Left lung (tissue), 10 donors: ENCODE measurements around the gene NXF1. TPM values are rescaled to one million over a fixed set of nuclear protein-coding genes. Genes with fewer than 3 reads are reported as not detected.
"Not testable (repeated sequence)": the region's sequence is repeated elsewhere in the genome, so short reads cannot be mapped to it uniquely, and the experiment has no call there.

ENCODE experiments used
- ATAC-seq: fragments of 200-7000 bp; cut with Tn5 transposase; one replicate; pipeline ENCODE4 v1.9.1; 2020; ENCODE audit warnings: moderate library complexity
- DNase-seq, 4 donors: peaks; one replicate each; pipeline ENCODE4 v3.0.0-alpha.2; 2013 to 2020
- H3K27ac ChIP-seq, 2 donors: fragments of 200-600 bp; sonication (generic) in 1 of 2; one replicate each; pipeline versions ENCODE4 v1.5.0 to v1.8.0; 2020 to 2021
- H3K27me3 ChIP-seq, 2 donors: fragments of 200-600 bp; sonication (generic) in 1 of 2; one replicate each; pipeline versions ENCODE4 v1.5.0 to v1.8.0; 2020 to 2021
- H3K36me3 ChIP-seq, 2 donors: fragments of 200-600 bp; sonication (generic) in 1 of 2; one replicate each; pipeline versions ENCODE4 v1.5.0 to v1.8.0; 2020 to 2021
- H3K4me1 ChIP-seq, 2 donors: fragments of 200-600 bp; one replicate each; pipeline ENCODE4 v1.8.0; 2021
- H3K4me3 ChIP-seq, 2 donors: fragments of 200-600 bp; sonication (generic) in 1 of 2; one replicate each; pipeline versions ENCODE4 v1.5.0 to v1.8.0; 2020 to 2021; ENCODE audit warnings: mild to moderate bottlenecking in 1 of 2
- H3K9me3 ChIP-seq, 2 donors: fragments of 200-600 bp; sonication (generic) in 1 of 2; one replicate each; pipeline versions ENCODE4 v1.5.0 to v1.8.0; 2020 to 2021
- intact Hi-C, 2 donors: fragments of 100-400 bp; cut with DNase I; formaldehyde crosslinking; loops; one replicate each; pipeline versions ENCODE4 v1.11.2 to v1.14.2; 2022
- polyA plus RNA-seq, 6 donors: library from polyadenylated mRNA; unstranded; fragments of 120-200 nt; gene quantifications; one replicate each; pipeline ENCODE4 v1.2.1, GENCODE V29; 2013; ENCODE audit not compliant: insufficient read length in 6 of 6
- total RNA-seq, 2 donors: library from RNA; stranded (reverse); fragmentation: NEBNext Ultra II Directional; extraction: Animal tissue kit (Norgen Biotek cat#: 25700); gene quantifications; one replicate each; pipeline ENCODE4 v1.2.1, GENCODE V29; 2021
- TF ChIP-seq, protein P1 (sequence below), 2 donors: fragments of 200-600 bp; sonication (generic) in 1 of 2; IDR thresholded peaks; one replicate each; pipeline versions ENCODE4 v1.5.0 to v1.8.0; 2021; ENCODE audit warnings: antibody characterized with exemption in 2 of 2
- donor health status: DM: no; HTN: yes; CAD: no.
- donor health status: DM: no; HTN: no; CAD: no.

NXF1 gene
- total and polyA plus RNA-seq, 8 donors = 67.8 to 157 (median 128) TPM

DNA sequence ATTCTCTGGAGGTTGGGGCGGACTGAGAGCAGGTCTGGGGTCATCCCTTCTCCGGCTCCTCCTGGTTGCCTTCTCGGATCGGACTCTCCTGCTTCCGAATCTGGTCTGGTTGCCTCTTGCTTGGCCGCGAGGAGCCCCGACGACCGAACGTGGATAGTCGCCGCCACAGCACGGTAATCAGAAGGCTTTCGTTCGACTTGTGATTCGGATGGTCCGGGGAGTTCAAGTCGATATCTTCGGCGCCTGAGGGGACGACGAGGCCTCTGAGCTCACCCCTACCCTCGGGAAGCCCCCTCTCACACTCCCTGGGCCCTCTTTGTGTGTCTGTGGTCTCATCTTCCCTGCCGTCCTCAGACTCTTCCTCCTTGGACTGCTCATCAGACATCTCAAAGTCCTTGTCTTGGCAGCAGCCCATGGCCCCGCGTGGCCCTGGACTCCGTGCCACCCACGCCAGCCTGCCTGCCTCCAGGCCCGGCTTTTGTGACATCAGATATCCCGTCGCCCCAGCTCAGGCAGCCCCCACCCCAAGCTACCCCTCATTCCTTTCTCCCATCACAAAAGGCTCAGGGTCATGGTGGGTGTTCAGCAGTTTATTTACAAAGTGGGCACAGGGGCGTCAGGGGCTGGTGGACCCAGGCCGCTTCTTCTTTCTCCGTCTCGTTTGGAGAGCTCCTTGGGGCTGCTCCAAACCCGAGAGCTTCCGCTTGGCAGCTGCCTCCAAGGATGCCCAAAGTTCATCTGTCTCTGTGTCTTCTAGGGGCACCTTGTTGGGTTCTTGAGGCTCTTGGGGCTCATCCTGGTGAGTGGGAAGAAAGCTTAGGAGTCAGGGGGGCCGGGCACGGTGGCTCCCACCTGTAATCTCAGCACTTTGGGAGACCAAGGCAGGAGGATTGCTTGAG, 27.3 kb upstream of the NXF1 start, which contains the start of gene TEX54:
Gene TEX54, minus strand, starts transcription at position 506 of the 899 bp plus-strand sequence.
- Histone ChIP-seq H3K27me3 (no peaks in the 10 kb centered on the region), H3K9me3 (no peaks in the 10 kb centered on the region), H3K4me1 (peaks cover 8 to 65% of the 10 kb centered on the region in 2 donors), H3K27ac (peak within 1 kb of the TSS; percentile 90 to 92), H3K36me3 (peaks cover 0 to 54% of the 10 kb centered on the region in 2 donors), H3K4me3 (peak within 1 kb of the TSS; percentile 83 to 91)
- DNase-seq (peak in 1 of 4 donors; percentile 43), ATAC-seq (peak; percentile 11)
- intact Hi-C loops = no loop called here
- TF ChIP-seq, protein P1, sequence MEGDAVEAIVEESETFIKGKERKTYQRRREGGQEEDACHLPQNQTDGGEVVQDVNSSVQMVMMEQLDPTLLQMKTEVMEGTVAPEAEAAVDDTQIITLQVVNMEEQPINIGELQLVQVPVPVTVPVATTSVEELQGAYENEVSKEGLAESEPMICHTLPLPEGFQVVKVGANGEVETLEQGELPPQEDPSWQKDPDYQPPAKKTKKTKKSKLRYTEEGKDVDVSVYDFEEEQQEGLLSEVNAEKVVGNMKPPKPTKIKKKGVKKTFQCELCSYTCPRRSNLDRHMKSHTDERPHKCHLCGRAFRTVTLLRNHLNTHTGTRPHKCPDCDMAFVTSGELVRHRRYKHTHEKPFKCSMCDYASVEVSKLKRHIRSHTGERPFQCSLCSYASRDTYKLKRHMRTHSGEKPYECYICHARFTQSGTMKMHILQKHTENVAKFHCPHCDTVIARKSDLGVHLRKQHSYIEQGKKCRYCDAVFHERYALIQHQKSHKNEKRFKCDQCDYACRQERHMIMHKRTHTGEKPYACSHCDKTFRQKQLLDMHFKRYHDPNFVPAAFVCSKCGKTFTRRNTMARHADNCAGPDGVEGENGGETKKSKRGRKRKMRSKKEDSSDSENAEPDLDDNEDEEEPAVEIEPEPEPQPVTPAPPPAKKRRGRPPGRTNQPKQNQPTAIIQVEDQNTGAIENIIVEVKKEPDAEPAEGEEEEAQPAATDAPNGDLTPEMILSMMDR (IDR thresholded peaks at IDR 0.05) = no peak

DNA sequence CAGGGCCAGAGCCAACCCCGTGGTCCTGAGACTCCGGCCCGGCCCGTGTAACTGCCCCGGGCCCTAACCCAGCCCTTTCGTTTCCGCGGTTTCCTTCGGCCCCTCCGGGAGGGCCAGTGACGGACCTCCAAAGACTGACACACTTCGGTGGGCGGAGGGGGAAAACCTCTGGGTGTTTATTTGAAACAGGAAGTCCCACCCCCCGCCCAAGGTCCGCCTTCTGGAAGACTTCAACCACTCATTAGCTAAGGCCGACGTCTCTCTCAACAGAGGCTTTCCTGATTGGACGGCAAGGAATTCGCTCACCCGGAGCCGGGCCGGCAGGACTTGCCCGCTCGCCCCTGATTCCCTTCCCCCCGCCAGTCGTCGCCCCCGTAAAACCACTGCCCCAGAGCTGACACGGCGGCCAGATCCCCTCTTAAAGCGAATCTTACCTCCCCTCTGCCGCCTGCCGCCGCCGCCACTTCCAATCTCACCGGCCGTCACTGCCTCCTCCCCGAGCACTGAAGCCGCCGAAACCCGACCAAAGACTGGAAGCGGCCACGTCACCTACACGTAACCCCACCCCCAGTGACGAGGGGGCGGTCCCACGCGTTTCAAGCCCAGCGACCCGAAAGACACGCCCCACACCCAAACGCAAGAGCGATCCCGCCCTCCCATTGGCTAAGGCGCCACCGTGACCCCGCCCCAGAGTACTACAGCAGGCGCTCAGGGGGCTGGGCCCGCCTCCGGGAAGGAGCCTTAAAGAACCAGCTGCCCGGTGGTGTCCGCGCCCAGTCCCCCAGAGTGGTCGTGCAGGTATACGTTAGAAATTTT, 26.5 kb upstream of the NXF1 start, which contains the start of gene STX5:
Gene STX5, minus strand, starts transcription at position 532 of the 816 bp plus-strand sequence. CDS start 808 bp downstream, outside the sequence.
- peaks cover 8 to 59% of the 10 kb centered on the region in 2 donors for H3K4me1 ChIP-seq
- intact Hi-C loops = no loop called here
- TF ChIP-seq, protein P1 (IDR thresholded peaks at IDR 0.05) = no peak

DNA sequence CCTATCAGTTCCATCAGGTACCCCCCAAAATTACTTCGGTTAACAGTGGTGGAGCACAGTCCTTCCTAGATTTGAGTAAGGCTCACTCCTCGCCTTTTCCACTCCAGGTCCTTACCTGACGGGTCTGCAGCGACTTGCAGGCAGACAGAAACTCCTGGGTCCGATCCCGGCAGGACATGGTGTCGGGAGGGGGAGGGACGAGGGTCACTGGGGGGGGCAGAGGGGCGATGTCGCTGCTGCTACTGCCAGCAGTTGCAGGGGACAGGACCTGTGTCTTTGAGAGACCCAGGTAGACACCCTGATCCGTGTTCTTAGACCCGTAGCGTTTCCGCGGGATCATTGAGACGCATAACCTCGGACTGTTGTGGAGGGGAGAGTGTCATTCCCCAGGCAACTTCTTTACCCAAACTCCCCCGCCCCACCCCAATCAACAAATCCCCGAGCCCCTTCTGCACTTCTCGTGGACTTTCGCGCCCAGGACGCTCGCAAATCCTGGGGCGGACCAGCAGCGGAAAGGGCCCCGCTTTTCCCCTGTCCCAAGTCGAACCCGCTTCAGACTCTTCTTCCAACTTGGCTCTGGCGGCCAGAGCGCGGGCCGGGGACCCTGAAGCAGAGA, 25.8 kb upstream of the NXF1 start:
- no peaks in the 10 kb centered on the region for H3K9me3 ChIP-seq
- DNase-seq = peak in 1 of 4 donors; percentile 76
- ATAC-seq = no peak
- TF ChIP-seq, protein P1 (IDR thresholded peaks at IDR 0.05) = no peak
- intact Hi-C loops = no loop called here
- H3K27ac ChIP-seq = peak overlapping the region; percentile 90 to 92
- H3K27me3 ChIP-seq = no peaks in the 10 kb centered on the region
- H3K4me3 ChIP-seq = peak overlapping the region; percentile 83 to 91
- peaks cover 0 to 67% of the 10 kb centered on the region in 2 donors for H3K36me3 ChIP-seq
- H3K4me1 ChIP-seq = peaks cover 8 to 52% of the 10 kb centered on the region in 2 donors

More for the DNA sequence above, 26.5 kb upstream of the NXF1 start, which contains the start of gene STX5:
- Histone ChIP-seq H3K27me3 (no peaks in the 10 kb centered on the region), H3K4me3 (peak within 1 kb of the TSS; percentile 83 to 91), H3K27ac (peak within 1 kb of the TSS; percentile 90 to 92), H3K36me3 (peaks cover 0 to 62% of the 10 kb centered on the region in 2 donors), H3K9me3 (no peaks in the 10 kb centered on the region)
- DNase-seq = peak; percentile 99 to 100 (median 99)
- peak; percentile 99 for ATAC-seq

DNA sequence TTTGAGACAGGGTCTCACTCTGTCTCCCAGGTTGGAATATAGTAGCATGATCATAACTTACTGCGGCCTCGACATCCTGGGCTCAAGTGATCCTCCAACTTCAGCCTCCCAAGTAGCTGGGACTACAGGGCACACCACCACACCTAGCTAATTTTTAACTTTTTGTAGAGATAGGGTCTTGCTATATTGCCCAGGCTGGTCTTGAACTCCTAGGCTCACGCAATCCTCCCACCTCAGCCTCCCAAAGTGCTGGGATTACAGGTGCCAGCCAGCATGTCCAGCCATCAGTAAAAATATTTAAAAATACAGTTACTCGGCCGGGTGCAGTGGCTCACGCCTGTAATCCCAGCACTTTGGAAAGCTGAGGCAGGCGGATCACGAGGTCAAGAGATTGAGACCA, 22.9 kb upstream of the NXF1 start:
- H3K27me3 ChIP-seq, H3K4me3 ChIP-seq, H3K27ac ChIP-seq, ATAC-seq, DNase-seq, intact Hi-C loops, H3K9me3 ChIP-seq: not testable (repeated sequence)
- Histone ChIP-seq H3K36me3 (peaks cover 0 to 69% of the 10 kb centered on the region in 2 donors), H3K4me1 (peaks cover 8 to 34% of the 10 kb centered on the region in 2 donors)

DNA sequence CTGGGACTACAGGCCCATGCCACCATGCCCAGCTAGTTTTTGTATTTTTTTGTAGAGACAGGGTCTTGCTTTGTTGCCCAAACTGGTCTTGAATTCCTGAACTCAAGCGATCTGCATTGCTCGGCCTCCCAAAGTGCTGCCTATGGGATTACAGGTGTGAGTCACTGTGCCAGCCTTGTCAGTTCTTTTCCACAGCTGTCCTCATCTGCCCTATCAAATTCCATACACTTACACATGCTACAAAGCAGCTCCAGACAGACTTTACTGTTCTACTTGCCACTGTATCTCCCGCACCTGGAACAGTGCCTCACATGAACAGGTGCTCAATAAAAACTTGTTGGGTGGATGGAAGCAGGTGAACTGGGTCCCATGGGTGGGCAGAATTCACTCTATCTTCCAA, 18.4 kb upstream of the NXF1 start:
- H3K36me3 ChIP-seq = peaks cover 4 to 99% of the 10 kb centered on the region in 2 donors
- no peak for ATAC-seq
- DNase-seq = no peak

More for the DNA sequence above, 18.4 kb upstream of the NXF1 start:
- TF ChIP-seq, protein P1 (IDR thresholded peaks at IDR 0.05) = no peak
- Histone ChIP-seq H3K27ac (no peak overlapping the region), H3K4me3 (no peak overlapping the region), H3K4me1 (peaks cover 0 to under 1% of the 10 kb centered on the region in 2 donors), H3K27me3 (no peaks in the 10 kb centered on the region), H3K9me3 (no peaks in the 10 kb centered on the region)
- intact Hi-C loops = no loop called here
